ENCODE data around the gene NT5DC2.

DNA sequence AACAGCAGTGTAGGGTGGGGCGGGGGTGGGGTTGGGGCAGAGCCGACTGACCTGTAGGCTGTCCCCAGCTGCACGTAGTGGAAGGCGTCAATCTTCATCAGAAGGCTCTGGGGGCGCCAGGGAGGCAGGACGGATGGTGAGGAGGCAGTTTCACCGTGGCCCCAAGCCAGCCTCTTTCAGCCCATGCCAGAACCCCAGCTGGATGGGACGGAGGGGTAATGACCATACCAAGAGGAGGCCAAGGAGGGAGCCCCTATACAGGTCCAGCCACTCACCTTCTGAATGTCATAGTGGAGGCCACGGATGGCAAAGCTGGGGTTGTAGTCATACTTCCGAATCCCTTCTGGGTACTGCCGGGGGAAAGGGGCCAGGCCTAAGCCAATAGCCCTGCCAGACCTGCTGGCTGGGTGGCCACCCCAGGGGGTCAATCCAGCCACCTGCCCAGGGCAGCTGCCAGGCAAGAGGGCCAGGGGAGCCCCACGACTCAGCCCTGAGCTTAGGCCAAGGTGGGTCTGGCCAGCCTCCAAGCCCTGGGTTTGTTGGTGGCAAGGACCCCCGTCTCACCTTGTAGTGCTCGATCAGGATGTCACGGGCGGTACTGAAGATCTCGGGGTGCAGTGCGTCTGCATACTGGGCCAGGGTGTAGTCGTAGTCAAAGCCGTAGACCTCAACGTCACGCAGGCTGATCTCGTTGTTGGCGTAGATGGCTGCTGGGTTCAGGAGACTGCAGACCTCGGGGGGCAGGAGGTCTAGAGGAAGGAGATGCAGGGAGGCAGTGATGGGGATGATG lies 4.9 kb downstream of the NT5DC2 start:
- TF ChIP-seq, protein P1, sequence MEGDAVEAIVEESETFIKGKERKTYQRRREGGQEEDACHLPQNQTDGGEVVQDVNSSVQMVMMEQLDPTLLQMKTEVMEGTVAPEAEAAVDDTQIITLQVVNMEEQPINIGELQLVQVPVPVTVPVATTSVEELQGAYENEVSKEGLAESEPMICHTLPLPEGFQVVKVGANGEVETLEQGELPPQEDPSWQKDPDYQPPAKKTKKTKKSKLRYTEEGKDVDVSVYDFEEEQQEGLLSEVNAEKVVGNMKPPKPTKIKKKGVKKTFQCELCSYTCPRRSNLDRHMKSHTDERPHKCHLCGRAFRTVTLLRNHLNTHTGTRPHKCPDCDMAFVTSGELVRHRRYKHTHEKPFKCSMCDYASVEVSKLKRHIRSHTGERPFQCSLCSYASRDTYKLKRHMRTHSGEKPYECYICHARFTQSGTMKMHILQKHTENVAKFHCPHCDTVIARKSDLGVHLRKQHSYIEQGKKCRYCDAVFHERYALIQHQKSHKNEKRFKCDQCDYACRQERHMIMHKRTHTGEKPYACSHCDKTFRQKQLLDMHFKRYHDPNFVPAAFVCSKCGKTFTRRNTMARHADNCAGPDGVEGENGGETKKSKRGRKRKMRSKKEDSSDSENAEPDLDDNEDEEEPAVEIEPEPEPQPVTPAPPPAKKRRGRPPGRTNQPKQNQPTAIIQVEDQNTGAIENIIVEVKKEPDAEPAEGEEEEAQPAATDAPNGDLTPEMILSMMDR (IDR thresholded peaks at IDR 0.05; ENCODE audit: low read depth, low read length), result no peak
- no peak for TF ChIP-seq POLR2A (IDR thresholded peaks at IDR 0.05; ENCODE audit: extremely low read depth, insufficient read length)
